LNCaP clone FGC (cell line): Measurements from ENCODE around the gene COTL1.

ENCODE experiments used
- DNase-seq: peaks from one replicate; pipeline ENCODE4 v3.0.0-alpha.2; 2011; ENCODE audit warnings: low read depth
- H3K4me3 ChIP-seq: 2 replicates; pipeline ENCODE4 v1.5.1; 2011; ENCODE audit warnings: mild to moderate bottlenecking, low read depth, low read length, control low read depth
- TF ChIP-seq, protein P1 (sequence below): IDR thresholded peaks from 2 replicates; pipeline ENCODE4 v1.5.1; 2012; ENCODE audit warnings: mild to moderate bottlenecking; ENCODE audit not compliant: control insufficient read depth, insufficient read depth; ENCODE audit errors: extremely low read depth

The COTL1 gene

DNA sequence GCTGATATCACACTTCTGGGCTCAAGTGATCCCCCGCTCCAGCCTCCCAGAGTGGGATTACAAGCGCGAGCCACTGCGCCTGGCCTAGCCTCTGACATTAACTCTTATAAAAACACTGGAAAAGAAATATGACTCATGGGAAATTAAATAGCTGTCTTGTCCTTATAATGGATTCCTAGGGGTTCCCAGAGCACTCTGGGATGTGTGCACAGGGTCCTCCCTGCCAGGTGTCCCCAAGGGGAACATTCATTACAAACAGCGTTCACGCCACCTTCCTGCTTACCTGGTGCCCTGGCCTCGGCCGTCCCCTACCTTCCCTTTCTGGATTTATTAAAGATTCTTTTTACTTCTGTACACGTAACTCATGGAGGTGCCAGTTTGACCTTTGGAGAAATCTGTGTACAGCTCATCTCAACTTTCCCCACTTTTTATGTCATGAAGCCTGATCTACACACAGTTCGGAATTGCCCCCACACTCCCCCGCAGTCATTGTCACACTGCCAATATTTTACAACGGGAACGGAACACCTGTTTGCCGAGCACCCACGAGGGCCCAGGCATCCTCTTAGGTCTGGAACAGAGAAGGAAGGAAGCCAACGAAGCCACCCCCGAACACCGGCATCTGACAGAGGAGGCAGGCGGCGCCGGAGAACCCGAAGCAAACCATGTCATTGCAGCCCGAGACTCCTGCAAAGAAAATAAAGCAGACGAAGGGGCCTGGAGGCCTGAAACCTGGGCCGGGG lies 73.7 kb downstream of the COTL1 start:
- DNase-seq = no peak
- TF ChIP-seq, protein P1, sequence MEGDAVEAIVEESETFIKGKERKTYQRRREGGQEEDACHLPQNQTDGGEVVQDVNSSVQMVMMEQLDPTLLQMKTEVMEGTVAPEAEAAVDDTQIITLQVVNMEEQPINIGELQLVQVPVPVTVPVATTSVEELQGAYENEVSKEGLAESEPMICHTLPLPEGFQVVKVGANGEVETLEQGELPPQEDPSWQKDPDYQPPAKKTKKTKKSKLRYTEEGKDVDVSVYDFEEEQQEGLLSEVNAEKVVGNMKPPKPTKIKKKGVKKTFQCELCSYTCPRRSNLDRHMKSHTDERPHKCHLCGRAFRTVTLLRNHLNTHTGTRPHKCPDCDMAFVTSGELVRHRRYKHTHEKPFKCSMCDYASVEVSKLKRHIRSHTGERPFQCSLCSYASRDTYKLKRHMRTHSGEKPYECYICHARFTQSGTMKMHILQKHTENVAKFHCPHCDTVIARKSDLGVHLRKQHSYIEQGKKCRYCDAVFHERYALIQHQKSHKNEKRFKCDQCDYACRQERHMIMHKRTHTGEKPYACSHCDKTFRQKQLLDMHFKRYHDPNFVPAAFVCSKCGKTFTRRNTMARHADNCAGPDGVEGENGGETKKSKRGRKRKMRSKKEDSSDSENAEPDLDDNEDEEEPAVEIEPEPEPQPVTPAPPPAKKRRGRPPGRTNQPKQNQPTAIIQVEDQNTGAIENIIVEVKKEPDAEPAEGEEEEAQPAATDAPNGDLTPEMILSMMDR = no peak
- H3K4me3 ChIP-seq = no peak overlapping the region

DNA sequence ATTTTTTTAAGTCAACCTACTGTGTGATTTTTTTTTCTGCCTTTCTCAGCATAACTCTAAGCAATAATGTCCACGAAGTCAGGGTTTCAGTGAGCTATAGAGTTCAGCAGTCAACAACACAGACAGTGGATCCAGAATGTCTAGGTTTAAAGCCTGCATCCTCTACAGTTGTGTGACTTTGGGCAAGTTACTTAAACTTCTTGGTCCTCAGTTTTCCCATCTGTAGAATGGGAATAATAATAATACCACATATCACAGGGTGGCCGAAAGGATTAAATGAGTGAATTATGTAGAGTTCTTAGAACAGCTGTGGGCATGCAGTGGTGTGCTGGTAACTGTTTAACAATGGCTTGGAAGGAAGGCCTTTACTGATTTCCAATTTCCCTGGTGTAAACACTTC lies 74.6 kb downstream of the COTL1 start:
- DNase-seq = no peak
- TF ChIP-seq, protein P1 = no peak
- no peak overlapping the region for H3K4me3 ChIP-seq

DNA sequence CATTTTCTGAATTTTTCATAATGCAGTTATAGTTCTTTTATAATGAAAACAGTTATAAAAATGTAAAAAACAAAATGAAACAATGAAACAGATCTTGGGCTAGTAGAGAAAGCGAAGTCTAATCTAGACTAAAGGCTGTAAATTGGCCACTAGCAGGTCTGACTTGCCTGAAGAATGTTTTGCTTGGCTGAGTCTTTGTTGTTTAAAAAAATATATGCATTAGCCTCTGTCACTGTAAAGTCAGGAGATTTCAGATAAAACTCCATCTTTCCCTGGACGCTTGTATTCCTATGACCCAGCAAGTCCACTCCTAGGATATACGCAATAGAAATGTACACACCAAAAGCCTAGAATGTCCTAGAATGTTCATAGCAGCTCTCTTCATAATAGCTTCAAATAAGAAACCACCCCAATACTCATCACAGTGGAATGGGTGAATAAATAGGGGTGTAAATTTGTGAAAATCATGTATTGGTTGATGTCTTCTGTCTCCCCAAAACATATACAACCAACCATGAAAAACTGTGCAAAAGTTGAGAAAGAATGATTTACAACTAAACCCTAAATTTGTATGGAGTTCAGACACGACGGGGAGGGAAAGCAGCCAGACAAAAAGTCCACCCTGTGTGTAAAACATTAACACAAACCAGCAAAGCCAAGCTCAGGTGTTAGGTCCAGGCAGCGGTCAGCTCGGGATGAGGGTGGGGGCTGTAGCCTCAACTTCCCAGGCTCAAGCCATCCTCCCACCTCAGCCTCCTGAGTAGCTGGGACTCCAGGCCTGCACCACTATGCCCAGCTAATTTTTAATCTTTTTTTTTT lies 75.7 kb downstream of the COTL1 start:
- H3K4me3 ChIP-seq = no peak overlapping the region
- TF ChIP-seq, protein P1 = no peak
- no peak for DNase-seq

DNA sequence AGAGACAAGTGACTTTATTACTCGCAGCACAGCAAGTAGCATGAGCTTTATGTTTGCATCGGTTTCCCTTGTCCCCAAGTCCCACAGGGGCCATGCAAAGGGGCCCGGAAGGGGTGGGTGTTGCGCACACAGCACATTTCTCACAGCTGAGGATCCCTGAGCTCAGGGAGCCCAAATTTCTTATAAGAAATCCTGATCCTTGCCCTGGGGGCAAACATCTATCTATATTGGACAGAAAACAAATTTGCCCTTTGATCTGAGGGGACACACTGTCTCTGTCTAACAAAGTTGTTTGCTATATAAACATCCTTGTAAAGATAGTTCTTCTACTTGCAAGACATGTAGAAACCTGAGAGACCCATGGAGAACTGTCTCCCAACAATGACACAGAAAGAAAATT lies 77.7 kb downstream of the COTL1 start:
- no peak overlapping the region for H3K4me3 ChIP-seq
- no peak for DNase-seq
- TF ChIP-seq, protein P1 = no peak

DNA sequence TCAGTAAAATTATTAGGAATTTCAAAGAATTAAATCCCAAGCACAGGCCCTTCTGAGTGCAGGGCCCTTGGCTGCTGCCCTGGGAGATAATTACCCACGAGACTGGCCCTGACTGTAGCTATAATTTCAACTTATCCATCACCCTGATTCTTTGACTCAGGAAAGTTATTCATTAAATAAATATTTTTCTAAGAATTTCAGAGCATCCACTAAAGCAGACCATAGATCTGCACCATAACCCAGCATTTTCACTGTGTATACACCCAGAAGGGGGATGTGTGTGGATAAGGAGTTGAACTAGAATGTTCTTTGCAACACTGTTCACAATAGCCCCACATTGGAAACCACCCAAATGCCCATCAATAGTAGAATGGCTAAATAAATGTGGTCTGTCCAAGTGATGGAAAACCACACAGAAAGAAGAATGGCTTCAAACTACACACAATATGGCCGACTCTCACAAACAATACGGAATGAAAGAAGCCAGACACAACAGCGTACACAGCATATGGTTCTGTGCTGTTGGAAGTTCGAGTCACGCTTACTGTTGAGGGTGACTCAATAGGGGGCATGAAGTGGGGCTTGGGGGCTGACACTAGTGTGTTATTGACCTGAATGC lies 79.5 kb downstream of the COTL1 start:
- DNase-seq = no peak
- TF ChIP-seq, protein P1 = no peak
- no peak overlapping the region for H3K4me3 ChIP-seq

DNA sequence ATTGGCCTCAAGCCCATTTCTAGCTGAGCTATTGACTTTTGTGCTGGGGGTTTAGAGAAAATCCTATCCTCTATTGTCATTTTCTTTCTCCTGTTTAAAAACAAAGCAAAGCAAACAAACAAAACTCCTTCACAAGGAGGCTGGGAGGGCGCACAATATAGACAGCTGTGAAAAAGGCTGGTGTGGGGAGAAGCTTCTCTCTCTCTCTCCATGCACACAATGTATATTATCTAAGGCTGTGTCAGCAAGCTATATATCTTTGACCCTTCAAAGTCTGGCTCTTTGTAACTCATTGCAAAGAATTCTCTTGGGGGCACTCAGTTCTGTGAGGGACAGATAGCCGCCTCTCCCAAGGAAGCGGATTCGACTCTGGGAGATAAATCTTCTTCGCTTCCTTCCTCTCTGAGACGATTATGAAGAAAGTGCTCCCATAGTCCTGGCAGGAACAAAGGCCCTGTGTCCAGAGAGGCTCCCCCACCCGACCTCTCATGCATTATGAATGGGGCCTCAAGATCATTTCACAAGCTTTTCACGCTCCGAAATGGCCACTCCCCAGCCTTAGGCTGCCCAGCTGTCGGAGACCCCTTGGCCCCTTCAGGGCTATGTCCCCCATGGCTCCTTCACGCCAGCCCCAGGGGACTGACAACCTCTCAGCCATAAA lies 80.3 kb downstream of the COTL1 start:
- no peak overlapping the region for H3K4me3 ChIP-seq
- TF ChIP-seq, protein P1 = no peak
- DNase-seq = no peak
